Stimulated activated CD4-positive, alpha-beta T cell treated with anti-CD3 and anti-CD28 coated beads, Interleukin-15, amount 100 ng/mL, for 48 hours (primary cell): ENCODE results near the gene FKRP.
"Not testable (repeated sequence)": the region's sequence is repeated elsewhere in the genome, so short reads cannot be mapped to it uniquely, and the experiment has no call there.

Source experiments
- DNase-seq, 2 donors: peaks; one replicate each; pipeline ENCODE4 v3.0.0-alpha.2; 2020; ENCODE audit warnings: low read depth in 2 of 2

FKRP gene

DNA sequence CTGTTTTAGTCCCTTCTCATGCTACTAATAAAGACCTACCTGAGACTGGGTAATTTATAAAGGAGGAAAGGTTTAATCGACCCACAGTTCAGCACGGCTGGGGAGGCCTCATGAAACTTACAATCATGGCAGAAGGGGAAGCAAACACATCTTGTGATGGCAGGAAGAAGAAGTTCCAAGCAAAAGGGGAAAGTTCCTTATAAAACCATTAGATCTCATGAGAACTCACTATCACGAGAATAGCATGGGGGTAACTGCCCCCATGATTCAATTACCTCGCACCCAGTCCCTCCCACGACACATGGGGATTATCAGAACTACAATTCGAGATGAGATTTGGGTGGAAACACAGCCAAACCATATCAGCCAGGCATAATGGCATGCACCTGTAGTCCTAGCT, 13.3 kb downstream of the FKRP start:
- no peak for DNase-seq

DNA sequence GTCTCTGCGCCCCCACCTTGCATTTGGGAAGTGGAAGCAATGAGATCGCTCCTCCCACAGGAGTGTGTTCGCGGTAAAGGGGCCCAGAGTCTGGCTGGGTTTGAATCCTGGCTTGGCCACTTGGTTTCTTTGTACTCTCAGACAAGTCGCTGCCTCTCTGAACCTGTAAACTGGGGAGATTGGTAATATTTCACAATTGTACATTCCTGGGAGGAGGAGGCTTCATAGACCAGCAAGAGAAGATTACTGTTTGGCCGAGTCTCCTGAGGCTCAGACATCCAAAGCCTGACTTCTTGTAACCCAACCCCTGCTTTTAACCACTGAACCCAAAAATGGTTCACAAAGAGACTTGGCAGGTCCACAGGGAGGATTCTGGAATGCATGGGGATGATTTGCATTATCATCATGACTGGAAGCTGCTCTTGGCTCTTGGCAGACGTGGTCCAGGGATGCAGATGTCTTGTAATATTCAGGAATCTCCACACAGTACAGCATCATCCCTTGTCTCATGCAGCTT, 14.0 kb downstream of the FKRP start:
- no peak for DNase-seq

DNA sequence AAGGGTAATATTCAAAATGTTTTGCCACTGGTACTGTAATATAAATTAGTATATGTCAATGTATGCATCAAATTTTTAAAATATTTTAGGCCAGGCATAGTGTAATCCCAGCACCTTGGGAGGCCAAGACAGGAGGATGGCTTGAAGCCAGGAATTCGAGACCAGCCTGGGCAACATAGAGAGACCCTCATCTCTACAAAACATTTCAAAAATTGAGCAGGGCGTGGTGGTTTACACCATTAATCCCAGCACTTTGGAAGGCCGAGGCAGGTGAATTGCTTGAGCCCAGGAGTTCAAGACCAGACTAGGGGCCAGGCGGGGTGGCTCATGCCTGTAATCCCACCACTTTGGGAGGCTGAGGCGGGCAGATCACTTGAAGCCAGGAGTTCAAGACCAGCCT, 14.5 kb downstream of the FKRP start:
- DNase-seq = no peak

DNA sequence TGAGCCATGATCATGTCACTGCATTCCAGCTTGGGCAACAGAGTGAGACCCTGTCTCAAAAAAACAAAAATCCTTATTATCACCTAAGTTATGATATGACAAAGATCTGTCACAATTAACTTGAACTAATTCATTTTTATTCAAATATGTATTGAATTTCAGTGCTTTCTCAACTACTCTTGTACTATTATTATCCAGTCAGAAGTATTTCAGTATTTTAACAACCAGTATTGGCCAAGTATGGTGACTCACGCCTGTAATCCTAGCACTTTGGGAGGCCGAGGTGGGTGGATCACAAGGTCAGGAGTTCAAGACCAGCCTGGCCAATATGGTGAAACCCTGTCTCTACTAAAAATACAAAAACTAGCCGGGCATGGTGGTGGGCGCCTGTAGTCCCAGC, 15.0 kb downstream of the FKRP start:
- DNase-seq = not testable (repeated sequence)

DNA sequence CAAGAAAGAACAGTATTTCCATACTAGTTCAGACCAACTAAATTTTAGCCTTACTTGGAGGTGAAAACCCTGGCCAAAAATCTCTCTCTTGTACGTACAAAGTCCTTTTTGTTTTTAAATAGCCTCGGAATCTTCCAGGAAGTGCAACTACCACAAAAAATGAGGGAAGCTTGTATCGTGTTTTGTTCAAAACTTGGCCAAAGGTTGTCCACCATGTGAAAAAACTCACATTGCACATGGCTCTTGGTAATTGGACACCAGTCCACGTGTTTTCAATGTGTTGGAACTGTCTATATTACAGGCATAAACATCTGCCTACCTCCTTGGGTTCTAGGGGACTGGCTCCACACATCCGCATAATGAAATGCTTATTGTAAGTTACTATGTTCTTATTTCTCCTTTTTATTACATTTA, 15.6 kb downstream of the FKRP start:
- no peak for DNase-seq

DNA sequence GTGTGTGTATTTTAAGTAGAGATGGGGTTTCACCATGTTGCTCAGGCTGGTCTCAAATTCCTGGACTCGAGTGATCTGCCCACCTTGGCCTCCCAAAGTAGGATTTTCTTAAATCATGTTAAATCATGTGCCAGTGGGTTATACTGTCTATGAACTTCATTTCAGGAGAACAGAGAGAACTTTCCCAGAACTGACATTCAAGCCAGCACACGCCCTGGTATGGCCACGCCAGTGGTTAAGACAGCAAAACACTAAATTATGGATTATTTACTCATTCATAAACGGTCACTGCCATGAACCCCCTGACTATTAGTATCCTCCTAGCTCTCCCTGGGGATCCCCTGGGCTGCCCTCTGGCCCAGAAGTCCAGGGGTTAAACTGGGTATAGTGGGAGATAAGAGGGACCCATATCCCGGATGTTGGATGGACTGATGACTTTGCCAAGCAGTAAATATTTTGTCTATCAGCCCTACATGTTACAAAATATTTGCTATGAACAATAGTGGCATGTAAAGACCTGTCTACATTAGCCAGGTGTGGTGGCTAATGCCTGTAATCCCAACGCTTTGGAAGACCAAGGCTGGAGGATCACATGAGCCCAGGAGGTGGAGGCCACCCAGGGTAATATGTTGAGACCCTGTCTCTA, 16.5 kb downstream of the FKRP start:
- no peak for DNase-seq

DNA sequence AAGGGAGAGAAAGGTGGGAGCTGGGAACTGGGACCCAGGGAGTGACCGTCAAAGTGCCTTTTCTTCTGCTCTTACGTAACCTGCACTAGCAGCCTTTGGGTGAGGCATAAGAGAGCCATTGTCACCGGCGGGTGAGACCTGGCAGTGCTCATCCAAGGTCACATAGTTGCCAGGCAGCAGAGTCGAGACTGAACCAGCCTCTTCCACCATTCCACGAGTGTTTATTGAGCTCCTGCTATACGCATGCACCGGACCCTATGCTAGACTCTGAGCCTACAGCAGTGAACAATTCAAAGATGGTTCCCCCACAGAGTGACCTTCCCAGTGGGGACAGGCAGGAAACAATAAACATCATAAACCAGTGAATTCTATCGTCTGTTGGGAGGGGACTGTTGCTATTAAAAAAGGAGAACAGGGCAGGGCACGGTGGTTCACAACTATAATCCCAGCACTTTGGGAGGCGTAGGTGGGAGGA, 19.0 kb downstream of the FKRP start:
- DNase-seq = no peak

DNA sequence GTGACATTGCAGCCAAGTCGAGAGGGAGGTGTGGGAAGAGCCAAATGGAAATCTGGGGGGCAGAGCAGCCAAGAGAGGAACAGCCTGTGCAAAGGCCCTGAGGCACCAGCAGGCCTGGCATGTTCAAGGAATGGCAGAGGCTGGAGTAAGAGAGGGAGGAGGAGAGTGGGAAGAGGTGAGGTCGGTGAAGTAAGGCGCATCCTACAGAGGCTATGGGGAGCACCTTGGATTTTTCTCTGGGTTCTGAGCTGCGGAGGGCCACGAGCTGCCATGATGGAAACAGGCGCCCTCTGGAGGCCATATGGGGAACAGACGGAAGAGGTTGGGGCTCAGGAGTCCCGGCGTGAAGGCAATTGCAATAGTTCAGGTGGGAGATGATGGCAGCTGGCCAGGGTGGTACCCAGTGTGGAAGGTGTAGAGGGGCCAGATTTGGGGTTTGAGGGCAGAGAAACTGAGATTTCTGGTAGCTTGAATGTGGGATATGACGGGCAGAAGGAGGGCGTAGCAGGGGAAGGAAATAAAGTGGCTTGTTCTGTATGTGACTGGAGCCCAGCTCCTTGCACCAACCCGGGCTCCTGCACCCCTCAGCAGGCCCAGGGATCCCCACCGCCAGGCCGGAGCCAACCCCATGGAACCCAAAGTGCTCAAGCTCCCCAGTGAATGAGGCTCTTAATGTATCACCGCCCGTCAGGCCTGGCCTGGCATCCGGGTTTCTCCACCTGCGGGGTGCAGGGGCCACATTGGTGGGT, 20.9 kb downstream of the FKRP start:
- DNase-seq = peak in 1 of 2 donors; percentile 59

DNA sequence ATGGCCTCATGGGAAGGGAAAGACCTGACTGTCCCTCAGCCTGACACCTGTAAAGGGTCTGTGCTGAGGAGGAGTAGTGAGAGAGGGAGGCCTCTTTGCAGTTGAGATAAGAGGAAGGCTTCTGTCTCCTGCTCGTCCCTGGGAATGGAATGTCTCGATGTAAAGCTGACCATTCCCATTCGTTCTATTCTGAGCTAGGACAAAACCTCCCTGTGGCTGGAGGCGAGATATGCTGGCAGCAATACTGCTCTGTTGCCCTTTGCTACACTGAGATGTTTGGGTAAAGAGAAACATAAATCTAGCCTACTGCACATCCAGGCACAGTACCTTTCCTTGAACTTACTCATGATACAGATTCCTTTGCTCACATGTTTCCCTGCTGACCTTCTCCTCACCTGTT, 22.9 kb downstream of the FKRP start:
- DNase-seq = not testable (repeated sequence)

DNA sequence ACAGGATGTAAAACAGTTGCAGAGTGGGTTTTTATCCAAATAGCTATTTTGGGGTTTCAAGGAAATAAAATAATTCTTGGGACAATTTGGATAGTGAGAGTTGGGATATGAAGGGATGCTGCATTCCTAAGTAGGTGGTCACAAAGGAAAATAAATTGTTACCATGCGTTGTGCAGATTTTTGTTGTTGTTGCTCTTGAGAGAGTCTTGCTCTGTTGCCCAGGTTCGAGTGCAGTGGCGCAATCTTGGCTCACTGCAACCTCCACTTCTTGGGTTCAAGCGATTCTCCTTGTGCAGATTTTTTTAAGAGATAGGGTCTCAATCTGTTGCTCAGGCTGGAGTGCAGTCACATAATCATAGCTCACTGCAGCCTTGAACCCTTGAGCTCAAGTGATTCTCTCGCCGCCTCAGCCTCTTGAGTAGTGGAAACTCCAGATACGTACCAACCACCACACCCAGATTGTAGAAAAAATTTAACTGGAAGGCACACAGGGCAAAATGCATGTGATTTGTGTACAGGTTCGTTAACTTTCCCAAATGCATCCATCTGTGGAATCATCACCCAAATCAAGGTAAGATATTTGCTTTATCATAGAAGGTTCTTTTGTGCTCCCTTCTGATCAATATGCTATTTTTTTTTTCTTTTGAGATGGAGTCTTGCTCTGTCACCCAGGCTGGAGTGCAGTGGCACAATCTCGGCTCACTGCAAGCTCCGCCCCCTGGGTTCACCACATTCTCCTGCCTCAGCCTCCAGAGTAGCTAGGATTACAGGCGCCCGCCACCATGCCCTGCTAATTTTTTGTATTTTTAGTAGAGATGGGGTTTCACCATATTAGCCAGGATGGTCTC, 26.5 kb downstream of the FKRP start:
- DNase-seq = no peak

DNA sequence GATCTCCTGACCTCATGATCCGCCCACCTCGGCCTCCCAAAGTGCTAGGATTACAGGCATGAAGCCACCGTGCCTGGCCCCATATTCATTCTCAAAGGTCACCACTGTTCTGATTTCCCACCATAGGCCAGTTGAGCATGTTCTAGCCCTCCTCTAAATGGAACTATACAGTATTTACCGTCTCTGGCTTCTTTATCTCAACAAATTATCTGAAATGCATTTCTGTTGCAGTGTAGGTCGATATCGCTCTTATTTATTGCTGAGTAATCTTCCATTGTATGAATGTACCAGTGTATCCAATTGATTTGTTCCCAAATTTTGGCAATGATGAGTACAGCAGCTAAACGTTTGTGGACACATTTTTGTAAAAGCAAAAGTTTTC, 27.2 kb downstream of the FKRP start:
- no peak for DNase-seq

DNA sequence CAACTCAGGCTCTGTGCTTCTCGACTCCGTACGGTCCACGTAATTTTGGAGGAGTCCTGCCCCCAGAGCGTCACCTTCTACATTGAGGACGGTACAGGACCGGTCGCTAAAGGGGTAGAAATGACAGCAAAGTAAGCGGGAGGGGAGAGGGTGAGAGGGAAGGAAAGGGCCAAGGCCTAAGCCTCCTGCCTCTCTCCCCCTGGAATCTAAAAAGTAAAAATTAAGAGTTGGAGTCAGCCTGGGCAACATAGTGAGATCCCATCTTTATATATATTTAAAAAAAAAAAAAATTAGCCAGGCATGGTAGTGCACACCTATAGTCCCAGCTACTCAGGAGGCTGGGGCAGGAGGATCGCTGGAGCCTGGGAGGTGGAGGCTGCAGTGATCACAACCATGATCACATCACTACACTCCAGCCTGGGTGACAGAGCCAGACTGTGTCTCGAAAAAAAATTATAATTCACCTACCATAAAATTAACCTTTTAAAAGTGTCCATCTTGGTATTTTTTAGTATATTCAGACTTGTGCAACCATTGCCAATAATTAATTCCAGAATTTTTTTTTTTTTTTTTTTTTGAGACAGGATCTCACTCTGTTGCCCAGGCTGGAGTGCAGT, 29.9 kb downstream of the FKRP start:
- no peak for DNase-seq

DNA sequence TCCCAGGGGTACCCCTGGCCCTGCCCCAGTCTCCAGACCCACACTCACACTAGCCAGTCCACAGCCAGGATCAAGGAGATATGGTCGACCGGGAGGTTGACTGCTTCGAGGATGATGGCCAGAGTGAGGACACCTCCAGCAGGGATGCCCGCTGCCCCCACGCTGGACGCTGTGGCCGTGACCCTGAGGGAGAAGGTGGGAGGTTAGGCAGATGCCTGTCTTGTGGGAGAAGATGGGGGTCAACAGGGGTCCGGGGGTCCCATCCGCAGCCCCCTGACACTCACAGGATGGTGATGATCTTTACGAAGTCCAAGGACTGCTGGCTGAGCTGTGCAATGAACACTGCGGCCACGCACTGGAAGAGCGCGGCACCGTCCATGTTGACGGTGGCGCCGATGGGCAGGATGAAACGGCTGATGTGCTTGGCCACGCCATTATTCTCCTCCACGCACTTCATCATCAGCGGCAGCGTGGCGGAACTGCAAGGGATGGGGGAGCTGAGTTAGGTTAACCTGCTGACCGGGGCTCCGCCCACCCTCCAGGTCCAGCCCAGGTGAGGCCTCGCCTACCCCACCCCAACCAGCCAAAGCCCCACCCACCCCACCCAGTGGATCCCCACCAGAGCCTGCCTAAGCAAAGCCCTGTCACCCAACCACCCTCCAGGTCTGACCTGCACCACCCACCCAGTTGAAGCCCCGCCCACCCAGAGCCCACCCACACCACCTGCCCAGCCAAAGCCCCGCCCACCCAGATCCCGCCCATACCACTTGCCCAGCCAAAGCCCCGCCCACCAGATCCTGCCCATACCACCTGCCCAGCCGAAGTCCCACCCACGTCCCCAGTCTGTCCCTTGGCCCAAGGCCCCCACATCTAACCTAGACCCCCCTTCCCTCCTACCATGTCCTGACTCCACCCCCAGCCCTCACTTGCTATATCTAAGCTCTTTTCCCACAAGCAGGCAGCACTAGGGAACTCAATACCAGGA, 31.4 kb downstream of the FKRP start:
- DNase-seq = no peak

DNA sequence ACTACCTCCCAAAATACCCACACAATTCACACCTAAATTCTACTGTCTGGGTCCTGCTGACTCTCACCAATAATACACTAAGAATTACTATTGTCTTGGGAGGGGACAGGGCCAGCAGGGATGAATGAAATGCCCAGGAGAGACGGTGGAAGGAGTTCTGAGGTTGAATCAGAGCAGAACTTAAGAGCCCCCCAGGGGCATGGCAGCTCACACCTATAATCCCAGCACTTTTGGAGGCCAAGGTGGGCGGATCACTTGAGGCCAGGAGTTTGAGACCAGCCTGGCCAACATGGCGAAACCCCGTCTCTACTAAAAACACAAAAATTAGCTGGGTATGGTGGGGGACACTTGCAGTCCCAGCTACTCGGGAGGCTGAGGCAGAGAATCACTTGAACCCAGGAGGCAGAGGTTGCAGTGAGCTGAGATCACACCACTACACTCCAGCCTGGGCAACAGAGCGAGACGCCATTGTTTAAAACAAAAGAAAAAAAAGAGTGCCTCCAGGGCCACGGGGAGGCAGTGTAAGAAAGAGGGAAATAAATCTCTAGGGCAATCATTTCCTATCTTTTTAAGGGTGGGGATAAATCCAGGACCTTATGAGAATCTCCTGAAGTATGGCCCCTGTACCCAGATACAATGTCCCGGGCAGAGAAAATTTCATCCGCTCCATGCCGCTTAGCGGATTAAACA, 32.2 kb downstream of the FKRP start:
- DNase-seq = not testable (repeated sequence)

DNA sequence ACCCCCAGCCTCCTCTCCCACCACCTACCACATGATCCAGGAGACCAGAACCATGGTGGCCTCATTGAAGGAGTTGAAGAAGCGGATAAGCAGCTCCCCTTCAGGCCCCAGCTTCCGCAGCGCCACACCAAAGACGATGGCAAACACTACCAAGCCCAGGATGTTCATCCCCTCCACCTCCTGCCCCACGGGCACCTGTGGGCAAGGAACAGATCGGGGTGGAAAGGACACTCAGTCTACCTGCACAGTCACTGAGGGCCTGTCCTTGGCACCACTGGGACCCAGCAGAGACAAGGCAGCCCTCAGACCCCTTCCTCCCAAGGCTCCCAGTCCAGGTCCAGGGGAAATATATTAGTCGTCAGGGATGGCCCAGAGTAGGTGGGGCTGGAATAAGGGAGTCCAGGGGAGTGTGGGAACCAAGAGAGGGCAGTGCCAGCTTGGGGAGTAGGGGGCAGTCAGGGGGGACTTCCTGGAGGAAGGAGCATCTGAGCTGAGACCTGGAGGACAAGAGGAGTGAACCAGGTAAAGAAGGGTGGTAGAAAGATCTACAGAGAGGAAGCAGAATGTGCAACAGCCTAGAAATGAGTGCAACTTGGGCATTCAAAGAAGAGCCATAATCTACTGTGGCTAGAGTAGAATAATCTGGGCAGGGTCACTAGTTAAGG, 36.6 kb downstream of the FKRP start:
- DNase-seq = no peak

DNA sequence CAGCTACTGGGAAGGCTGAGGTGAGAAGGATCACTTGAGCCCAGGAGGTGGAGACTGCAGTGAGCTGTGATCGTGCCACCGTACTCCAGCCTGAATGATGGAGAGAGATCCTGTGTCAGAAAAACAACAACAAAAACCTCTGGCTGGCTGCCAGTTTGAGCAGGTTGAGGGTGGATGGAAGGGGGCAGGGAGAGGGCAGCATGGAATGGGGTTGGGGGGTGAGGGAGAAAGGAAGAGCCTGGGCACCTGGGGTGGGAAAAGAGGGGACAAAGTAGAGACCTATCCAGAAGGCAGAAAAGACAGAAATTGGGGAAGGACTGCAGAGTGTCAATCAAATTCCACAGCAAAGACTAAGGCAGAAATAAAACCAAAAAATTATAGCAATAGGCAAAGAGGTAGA, 37.8 kb downstream of the FKRP start:
- no peak for DNase-seq

DNA sequence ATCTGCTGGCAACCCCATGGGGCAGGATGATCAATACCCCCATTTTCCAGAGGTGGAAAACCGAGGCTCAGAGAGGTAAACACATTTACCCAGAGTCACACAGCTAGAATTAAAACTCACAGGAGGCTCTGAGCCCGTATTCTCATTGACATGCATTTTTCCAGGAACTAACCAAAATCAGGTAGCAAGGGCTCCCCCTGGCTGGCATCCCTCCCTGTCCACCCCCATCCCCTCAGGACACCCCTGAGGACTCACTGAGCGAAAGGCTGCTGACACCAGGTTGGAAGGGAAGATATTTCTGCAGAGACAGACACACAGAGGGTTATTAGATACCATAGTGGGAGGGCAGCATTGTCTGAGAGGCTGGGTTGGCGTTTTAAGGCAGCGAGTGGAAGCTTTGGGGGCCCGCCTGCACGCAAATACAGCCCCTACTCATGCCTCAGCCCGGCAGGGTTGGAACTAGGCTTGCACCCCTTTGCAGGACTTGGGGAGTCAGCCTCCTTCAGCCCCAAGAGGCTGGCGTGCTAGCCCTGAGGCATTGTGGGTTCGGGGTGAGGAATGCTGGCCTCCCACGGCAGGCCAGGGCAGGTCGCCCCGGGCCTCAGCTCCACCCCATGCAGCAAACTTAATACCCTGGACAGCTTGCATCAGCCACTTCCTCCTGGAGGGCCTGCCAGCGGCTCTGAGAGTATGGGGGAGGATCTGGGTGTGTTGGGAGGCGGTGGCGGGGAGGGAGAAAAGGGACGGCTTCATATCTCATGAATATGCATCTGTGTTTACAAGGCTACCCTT, 38.6 kb downstream of the FKRP start:
- DNase-seq = peak; percentile 63 to 70

DNA sequence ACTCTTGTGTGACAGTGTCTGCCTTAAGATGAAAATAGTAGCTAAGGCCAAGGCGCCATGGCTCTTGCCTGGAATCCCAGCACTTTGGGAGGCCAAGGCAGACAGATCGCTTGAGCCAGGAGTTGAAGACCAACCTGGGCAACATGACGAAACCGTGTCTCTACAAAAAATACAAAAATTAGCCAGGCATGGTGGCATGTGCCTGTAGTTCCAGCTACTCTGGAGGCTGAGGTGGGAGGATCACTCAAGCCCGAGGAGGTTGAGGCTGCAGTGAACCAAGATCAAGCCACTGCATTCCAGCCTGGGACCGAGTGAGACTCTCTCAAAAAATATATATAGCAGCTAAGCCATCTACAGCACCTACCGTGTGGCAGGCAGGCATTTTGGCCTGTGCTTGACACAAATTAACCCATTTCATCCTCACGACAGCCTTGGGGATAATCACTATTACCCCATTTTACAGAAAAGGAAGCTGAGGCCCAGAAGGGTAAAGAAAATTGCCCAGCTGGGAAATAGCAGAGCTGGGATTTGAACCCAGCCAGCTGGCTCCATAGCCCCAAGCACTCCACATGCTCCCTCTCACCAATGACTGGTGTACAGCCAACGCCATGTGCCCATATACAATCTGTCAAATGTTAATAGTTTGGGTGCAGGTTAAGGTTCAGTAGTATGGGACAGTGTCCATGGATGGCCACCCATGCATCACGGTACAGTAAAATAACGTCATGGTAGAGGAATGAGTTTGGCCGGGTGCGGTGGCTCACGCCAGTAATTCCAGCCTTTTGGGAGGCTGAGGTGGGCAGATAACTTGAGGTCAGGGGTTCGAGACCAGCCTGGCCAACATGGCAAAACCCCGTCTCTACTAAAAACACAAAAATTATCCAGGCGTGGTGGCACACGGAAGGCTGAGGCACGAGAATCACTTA, 39.5 kb downstream of the FKRP start:
- no peak for DNase-seq
